H4 (cell line): ENCODE results near the gene KCNJ11. TPM values are rescaled to one million over a fixed set of nuclear protein-coding genes. Genes with fewer than 3 reads are reported as not detected.

Experiments used
- DNase-seq: peaks from one replicate; pipeline ENCODE4 v3.0.0-alpha.2; 2015; ENCODE audit warnings: low spot score
- total RNA-seq: library from RNA; depleted of rRNA; stranded (reverse); fragments of >200 nt; shearing (Covaris generic); gene quantifications from 2 replicates; pipeline ENCODE4 v1.2.3, GENCODE V29; 2014

The KCNJ11 gene
- total RNA-seq, 1 experiment from 2014 or later = 0.12 TPM

GRCh38 chr11:17408641-17409040 lies 20.2 kb upstream of the KCNJ11 start:
- DNase-seq = no peak

GRCh38 chr11:17408026-17408425 lies 19.6 kb upstream of the KCNJ11 start:
- no peak for DNase-seq

- DNase-seq = no peak
Measured at GRCh38 chr11:17407575-17407974, 19.1 kb upstream of the KCNJ11 start.

GRCh38 chr11:17406818-17407149 lies 18.3 kb upstream of the KCNJ11 start:
- DNase-seq = no peak

- DNase-seq = no peak
Measured at GRCh38 chr11:17406082-17406817, 17.8 kb upstream of the KCNJ11 start.

GRCh38 chr11:17405232-17406005 lies 17.0 kb upstream of the KCNJ11 start:
- peak; percentile 90 for DNase-seq

GRCh38 chr11:17403980-17404759 lies 15.7 kb upstream of the KCNJ11 start:
- peak; percentile 84 for DNase-seq

- DNase-seq = no peak
Measured at GRCh38 chr11:17402486-17402885, 14.0 kb upstream of the KCNJ11 start.

- DNase-seq = no peak
Measured at GRCh38 chr11:17401841-17402240, 13.4 kb upstream of the KCNJ11 start.

GRCh38 chr11:17401316-17401715 lies 12.9 kb upstream of the KCNJ11 start:
- DNase-seq = no peak

GRCh38 chr11:17400048-17400775 lies 11.8 kb upstream of the KCNJ11 start:
- no peak for DNase-seq

GRCh38 chr11:17399236-17399635 lies 10.8 kb upstream of the KCNJ11 start:
- no peak for DNase-seq

- DNase-seq = no peak
Measured at GRCh38 chr11:17397311-17398002, 9.0 kb upstream of the KCNJ11 start.

- no peak for DNase-seq
Measured at GRCh38 chr11:17396598-17397310, 8.3 kb upstream of the KCNJ11 start.

GRCh38 chr11:17395978-17396377 lies 7.5 kb upstream of the KCNJ11 start:
- DNase-seq = no peak

- DNase-seq = no peak
Measured at GRCh38 chr11:17395554-17395961, 7.1 kb upstream of the KCNJ11 start.

GRCh38 chr11:17394743-17395390 lies 6.4 kb upstream of the KCNJ11 start:
- no peak for DNase-seq

- no peak for DNase-seq
Measured at GRCh38 chr11:17393472-17393871, 5.0 kb upstream of the KCNJ11 start.

- DNase-seq = no peak
Measured at GRCh38 chr11:17392872-17393271, 4.4 kb upstream of the KCNJ11 start.
